HG03571 (cell line): ENCODE results near the gene NRXN3.

Experiments used
- ATAC-seq: cut with Tn5 transposase; IDR thresholded peaks from one replicate; pipeline ENCODE4 v1.9.1; 2021; ENCODE audit not compliant: unreplicated experiment

Gene NRXN3

DNA sequence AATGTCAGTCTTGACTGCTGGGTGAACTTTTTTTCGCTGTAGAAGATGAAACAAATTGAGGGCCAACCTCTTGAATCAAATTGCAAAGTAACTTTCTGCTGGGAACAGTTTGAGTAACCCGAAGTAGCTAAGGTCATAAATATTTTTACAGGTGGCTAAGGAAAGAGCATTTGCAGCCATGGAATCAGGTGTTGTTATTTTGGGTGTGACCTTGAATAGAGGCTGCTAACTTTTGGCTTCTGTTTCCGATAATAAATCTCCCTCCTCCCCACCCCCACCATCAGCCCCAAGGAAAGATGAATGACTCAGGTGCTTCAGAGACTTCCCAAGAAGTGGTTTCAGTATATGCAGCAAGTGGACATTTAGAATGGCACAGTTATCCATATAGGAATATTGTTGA is 1469.4 kb downstream of the NRXN3 start:
- ATAC-seq: no peak

DNA sequence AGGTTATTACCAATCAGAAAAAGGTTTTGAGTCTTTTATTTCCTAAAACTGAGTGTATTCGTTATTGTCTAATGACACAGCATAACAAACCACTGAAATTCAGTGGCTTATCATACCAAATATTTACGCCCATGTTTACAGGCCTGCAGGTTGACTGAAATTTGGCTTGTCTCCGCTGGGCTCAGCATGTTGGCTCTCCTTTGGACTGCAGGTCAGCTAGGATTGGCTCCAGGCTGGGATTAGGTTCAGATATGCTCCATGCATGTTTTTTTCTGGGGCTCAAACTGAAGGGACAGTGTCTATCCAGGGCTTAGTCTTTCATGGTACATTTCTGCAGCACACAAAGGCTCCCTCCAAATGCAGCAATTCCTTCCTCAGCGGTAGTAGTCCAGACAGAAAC is 1471.2 kb downstream of the NRXN3 start:
- no peak for ATAC-seq

GRCh38 chr14:79643132-79643531 is 1473.0 kb downstream of the NRXN3 start:
- no peak for ATAC-seq

DNA sequence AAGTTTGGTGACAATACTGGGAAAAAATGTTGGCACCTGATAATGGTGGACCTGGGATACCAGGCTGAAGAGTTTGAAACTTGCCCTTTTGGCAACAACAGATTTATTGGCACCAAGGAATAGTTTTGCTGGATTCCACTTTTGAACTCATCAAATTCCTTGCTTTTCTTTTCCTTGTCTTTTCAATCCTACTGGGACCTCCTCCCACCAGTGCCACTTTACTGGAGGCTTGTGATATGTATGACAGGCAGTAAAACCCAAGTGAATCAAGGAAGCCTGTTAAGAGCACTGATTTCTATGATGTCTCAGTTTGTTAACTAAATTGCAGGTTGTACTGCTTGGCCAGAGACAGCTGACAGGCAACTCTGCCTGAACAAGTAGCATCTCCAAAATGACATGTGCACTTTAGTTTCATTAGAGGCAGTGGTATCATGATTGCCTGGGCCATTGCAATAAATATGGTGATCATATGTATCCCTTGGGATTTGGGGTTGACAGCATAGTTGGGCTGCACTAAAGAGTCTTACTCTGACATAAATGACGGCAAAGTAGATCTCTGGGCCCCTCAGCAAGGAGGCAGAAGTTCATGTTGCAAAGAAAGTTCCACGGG is 1475.7 kb downstream of the NRXN3 start:
- ATAC-seq: no peak

GRCh38 chr14:79649856-79650255 is 1479.7 kb downstream of the NRXN3 start:
- no peak for ATAC-seq

- no peak for ATAC-seq
Measured at GRCh38 chr14:79652513-79653307, 1482.5 kb downstream of the NRXN3 start.

DNA sequence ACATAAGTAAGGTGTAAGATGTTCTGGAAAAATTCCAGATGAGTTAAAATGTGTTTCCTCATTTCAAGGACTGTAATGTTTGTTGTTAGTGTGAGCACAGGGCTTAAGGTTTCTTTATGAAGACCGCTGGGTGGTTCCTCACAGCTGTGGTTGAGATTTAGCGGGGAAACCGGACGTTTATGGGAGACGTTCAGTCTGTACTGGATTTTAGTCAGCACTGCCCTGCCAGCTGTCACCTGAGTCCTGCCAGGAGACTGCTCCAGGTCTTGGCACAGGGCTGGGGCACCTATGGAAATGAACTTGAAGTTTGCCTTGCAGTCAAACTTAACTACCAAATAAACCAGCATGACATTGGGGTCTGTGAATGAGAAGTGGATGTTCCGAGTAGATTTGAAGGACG is 1485.9 kb downstream of the NRXN3 start:
- no peak for ATAC-seq

DNA sequence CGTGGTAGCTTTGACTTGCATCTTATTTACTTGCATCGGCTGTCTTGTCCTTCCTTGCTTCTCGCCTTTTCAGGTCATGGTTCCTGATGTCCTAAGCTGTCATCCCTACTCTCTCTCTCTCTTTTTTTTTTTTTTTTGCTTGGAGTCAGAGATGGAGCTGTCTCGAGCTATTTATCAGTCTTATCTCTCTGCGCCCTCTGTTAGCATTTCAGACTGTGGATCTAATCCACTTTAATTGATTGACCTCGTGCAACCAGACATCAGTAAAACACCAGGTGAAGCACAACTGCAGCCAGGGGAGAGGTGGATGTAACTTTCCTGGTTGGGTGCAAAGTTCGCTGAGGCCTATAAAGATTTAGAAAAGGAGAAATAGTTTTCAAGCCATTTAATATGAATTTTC is 1486.3 kb downstream of the NRXN3 start:
- no peak for ATAC-seq

DNA sequence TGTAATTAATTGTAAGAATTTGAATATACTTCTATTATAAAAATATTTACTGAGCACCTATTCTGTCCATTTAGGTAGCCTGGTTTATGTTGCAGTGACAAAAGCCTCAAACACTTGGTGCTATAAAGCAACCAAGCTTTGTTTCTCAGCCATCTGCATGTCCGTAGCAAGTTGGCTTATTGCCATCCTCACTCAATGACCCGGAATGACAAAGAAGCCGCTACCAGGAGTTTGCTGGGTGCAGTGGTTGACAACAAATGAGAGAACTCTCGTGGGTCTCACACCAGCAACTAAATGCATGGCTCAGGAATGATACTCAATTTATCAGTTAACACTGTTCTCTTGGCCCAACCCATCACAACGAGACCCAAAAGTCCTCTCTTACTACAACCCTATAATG is 1488.0 kb downstream of the NRXN3 start:
- ATAC-seq: no peak

GRCh38 chr14:79658769-79659168 is 1488.6 kb downstream of the NRXN3 start:
- ATAC-seq: no peak

GRCh38 chr14:79660053-79660939 is 1490.1 kb downstream of the NRXN3 start:
- ATAC-seq: no peak

DNA sequence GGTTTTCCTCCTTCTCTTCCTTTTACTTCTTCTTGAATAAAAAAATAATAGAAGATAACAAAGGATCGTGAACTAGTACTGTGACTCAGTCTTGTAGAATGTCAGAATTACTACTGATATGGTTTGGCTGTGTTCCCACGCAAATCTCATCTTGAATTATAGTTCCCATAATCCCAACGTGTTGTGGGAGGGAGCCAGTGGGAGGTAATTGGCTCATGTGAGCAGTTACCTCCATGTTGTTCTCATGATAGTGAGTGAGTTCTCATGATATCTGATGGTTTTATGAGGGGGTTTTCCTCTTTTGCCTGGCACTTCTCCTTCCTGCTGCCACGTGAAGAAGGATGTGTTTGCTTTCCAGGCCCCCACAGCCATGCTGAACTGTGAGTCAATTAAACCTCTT is 1491.6 kb downstream of the NRXN3 start:
- ATAC-seq: no peak

- ATAC-seq: no peak
Measured at GRCh38 chr14:79663453-79663852, 1493.3 kb downstream of the NRXN3 start.

DNA sequence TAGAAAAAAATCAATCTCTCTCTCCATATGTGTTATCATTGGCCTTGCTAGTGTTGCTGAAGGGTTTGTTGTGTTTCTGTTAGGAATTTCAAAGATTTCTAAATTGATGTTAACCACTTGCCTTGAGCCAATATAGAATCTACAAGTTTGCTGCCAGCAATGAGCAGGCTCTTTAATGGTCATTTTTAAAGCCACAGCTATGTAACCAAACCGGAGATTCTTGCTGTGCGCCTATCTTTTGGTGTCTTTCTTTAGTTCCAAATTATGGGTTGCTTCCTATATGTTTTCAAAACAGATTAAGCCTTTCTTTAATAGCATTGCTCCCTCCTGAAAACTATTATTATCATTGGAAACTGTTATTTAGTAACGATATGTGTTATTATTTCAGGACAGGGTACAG is 1495.4 kb downstream of the NRXN3 start:
- ATAC-seq: no peak

GRCh38 chr14:79668951-79669350 is 1498.8 kb downstream of the NRXN3 start:
- no peak for ATAC-seq

DNA sequence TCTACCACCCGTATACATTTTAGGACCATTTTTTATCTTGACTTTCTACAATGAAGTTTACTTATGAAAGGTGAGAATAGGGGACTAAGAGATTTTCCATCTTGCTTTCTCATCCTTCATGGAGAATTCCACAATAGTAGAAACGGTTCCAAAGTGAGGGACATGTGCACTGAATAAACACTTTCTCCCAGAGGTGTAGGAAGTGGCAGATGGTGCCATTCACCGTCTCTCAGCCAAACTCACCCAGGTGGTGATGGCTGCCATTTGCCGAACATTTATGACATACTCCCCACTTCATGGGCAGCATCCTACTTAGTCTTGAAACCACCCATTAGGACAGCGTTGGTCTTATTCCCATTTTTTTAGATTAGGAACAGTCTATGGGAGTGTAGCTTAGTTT is 1500.6 kb downstream of the NRXN3 start:
- ATAC-seq: no peak

DNA sequence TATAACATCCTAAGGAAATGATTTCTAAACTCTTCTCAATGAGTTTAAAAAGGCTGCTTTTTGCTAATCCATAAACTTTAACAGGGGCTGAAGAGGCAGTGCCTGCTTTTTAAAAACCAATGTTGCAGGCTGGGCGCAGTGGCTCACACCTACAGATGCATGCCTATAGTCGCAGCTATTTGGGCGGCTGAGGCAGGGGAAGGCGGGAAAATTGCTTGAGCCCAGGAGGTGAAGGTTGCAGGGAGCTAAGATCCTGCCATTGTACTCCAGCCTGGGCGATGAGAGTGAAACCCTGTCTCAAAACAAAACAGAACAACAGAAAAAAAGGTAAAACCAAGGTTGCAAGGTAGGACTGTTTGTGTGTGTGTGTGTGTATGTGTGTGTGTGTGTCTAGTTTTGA is 1509.9 kb downstream of the NRXN3 start:
- ATAC-seq: no peak

- no peak for ATAC-seq
Measured at GRCh38 chr14:79686196-79686595, 1516.0 kb downstream of the NRXN3 start.

GRCh38 chr14:79690960-79691359 is 1520.8 kb downstream of the NRXN3 start:
- ATAC-seq: no peak

GRCh38 chr14:79693935-79694334 is 1523.8 kb downstream of the NRXN3 start:
- no peak for ATAC-seq

GRCh38 chr14:79695307-79695706 is 1525.1 kb downstream of the NRXN3 start:
- no peak for ATAC-seq

- ATAC-seq: no peak
Measured at GRCh38 chr14:79698298-79698711, 1528.1 kb downstream of the NRXN3 start.
